Measurements from ENCODE around the gene TTYH1. TPM values are rescaled to one million over a fixed set of nuclear protein-coding genes. Genes with fewer than 3 reads are reported as not detected.

TTYH1 gene
- polyA plus RNA-seq, 2 of the 4 experiments (the other 2 are of a cell fraction), result 0.15 to 0.31 TPM

- ATAC-seq, result no peak; a peak in 1 of 6 replicates
- Histone ChIP-seq H3K27ac (no peak overlapping the region), H3K4me3 (no peak overlapping the region), H3K4me1 (peaks cover 12% of the 10 kb centered on the region; the same call in 1 of the 3 replicates), H3K9me3 (no peaks in the 10 kb centered on the region), H3K4me2 (peak overlapping the region; percentile 30; the same call in 1 of the 3 replicates)
- TF ChIP-seq MAX (IDR thresholded peaks at IDR 0.05) (no peak), POLR2AphosphoS2 (conservative IDR thresholded peaks at IDR 0.05; ENCODE audit: low read length) (no peak), ZSCAN20 (CRISPR knock-in tag; IDR thresholded peaks at IDR 0.05) (no peak), EHF (CRISPR knock-in tag; IDR thresholded peaks at IDR 0.05) (no peak), RAD21 (conservative IDR thresholded peaks at IDR 0.05 in 1 of 2, IDR thresholded peaks at IDR 0.05 in 1 of 2) (no peak), ZFP36 (IDR thresholded peaks at IDR 0.05; ENCODE audit: borderline replicate concordance, partially characterized antibody) (peak; percentile 45), BHLHE40 (IDR thresholded peaks at IDR 0.05; ENCODE audit: low read depth, low read length) (no peak)
- CTCF ChIA-PET, result interaction anchor here (0.9 to 4.2 kb wide), 3 partner anchors 8 to 205 kb away, joined by 4 to 31 read pairs (median 17); no protein-coding TSS in a partner anchor
- no peak for DNase-seq (ENCODE audit: low read depth in 1 of 2, low spot score in 1 of 2)
- no peak for FAIRE-seq
- POLR2A ChIA-PET, result no interaction called here
- WGBS (ENCODE audit: missing lambda C conversion rate), result 78% methylated on average over 10 of the region's 10 CpGs
These were observed 55.1 kb downstream of the TTYH1 start for GRCh38 chr19:54470276-54470887.

DNA sequence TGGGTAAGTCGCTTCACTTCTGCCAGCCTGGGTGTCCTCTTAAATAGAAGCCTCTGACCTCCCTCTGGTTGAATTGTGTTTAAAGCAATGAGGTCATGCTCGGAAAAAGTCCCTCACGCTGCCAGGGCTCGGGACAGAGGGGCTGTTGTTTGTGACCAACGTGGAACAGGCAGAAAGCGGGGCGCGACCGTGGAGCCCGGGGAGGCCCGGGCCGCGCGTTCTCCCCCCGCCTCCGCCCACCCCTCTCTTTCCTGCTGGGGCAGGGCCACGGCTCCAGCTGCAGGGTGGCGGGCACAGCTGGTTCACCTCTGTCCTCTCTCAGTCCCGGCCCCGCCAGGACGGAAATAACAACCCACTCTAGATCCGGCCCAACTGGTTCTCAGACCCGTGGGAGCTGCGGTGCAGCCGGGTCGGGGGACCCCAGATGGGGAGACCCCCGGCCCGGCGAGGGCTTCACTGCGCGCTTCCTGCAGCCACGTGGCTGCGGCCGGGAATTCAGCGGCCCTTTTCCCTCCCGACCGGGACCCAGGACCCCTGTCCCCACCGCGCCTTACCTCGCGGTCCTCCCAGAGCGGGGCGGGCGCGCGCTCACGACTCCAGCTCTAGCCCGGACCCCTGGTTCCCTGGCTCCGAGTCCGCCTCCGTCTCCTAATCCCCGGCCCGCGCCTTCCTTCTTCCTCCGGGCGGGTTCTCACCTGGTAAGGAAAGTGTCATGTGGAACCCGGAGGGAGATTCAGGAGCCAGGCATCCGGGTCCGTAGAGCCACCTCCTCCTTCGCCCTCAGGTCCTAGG is 55.9 kb downstream of the TTYH1 start:
- Histone ChIP-seq H3K4me2 (peak overlapping the region; percentile 30), H3K27ac (0 out of 6 replicates have a peak overlapping the region, but pooled peaks of 1 of the 2 experiments have one; percentile 29), H3K4me1 (peaks cover 12% of the 10 kb centered on the region; the same call in 1 of the 3 replicates), H3K9me3 (no peaks in the 10 kb centered on the region), H3K4me3 (no peak overlapping the region)
- DNase-seq (ENCODE audit: low read depth in 1 of 2, low spot score in 1 of 2) (no peak), FAIRE-seq (no peak), ATAC-seq (peak in 1 of 2 experiments; percentile 15; a peak in 2 of 6 replicates)
- ChIA-PET POLR2A (no interaction called here), CTCF (interaction anchor here (0.5 to 4.2 kb wide), 3 partner anchors 7 to 446 kb away, joined by 3 to 31 read pairs (median 3); no protein-coding TSS in a partner anchor)
- 47% methylated on average over 45 of the region's 60 CpGs for WGBS (ENCODE audit: missing lambda C conversion rate)
- no peak for TF ChIP-seq CTCF (IDR thresholded peaks at IDR 0.05)
- no peak for TF ChIP-seq EHMT2 (IDR thresholded peaks at IDR 0.05; ENCODE audit: low read depth)
- TF ChIP-seq JUN (IDR thresholded peaks at IDR 0.05), result peak in 1 of 2 experiments; percentile 24; a peak in 1 of 5 replicates

- H3K4me1 ChIP-seq, result peaks cover 6% of the 10 kb centered on the region; the same call in 1 of the 3 replicates
- H3K27ac ChIP-seq, result peak within 1 kb of the TSS in 1 of 2 experiments; percentile 30; a peak in 1 of 6 replicates
- CTCF ChIA-PET, result interaction anchor here (0.6 to 1.8 kb wide), 3 partner anchors 8 to 35 kb away, joined by 3 to 9 read pairs (median 3); no protein-coding TSS in a partner anchor
- H3K9me3 ChIP-seq, result no peaks in the 10 kb centered on the region
- WGBS (ENCODE audit: missing lambda C conversion rate), result 36% methylated on average over 12 of the region's 14 CpGs
- ATAC-seq (peak; percentile 22 to 67; a peak in 5 of 6 replicates), FAIRE-seq (no peak), DNase-seq (ENCODE audit: low read depth in 1 of 2, low spot score in 1 of 2) (no peak)
- TF ChIP-seq MAX (IDR thresholded peaks at IDR 0.05), result no peak
- TF ChIP-seq JUN (IDR thresholded peaks at IDR 0.05), result no peak
- no peak for TF ChIP-seq KDM5A (IDR thresholded peaks at IDR 0.05)
- no peak for TF ChIP-seq FOSL2 (IDR thresholded peaks at IDR 0.05)
- no peak for TF ChIP-seq FOSL2 (CRISPR knock-in tag; IDR thresholded peaks at IDR 0.05)
- TF ChIP-seq CTCF (IDR thresholded peaks at IDR 0.05), result no peak
- no peak for TF ChIP-seq RCOR1 (IDR thresholded peaks at IDR 0.05; ENCODE audit: low read depth, low read length)
- TF ChIP-seq, protein P1, sequence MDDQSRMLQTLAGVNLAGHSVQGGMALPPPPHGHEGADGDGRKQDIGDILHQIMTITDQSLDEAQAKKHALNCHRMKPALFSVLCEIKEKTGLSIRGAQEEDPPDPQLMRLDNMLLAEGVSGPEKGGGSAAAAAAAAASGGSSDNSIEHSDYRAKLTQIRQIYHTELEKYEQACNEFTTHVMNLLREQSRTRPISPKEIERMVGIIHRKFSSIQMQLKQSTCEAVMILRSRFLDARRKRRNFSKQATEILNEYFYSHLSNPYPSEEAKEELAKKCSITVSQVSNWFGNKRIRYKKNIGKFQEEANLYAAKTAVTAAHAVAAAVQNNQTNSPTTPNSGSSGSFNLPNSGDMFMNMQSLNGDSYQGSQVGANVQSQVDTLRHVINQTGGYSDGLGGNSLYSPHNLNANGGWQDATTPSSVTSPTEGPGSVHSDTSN (IDR thresholded peaks at IDR 0.05), result no peak
- TF ChIP-seq EHF (CRISPR knock-in tag; IDR thresholded peaks at IDR 0.05), result no peak
- TF ChIP-seq MAZ (IDR thresholded peaks at IDR 0.05; ENCODE audit: borderline replicate concordance, low read depth, low read length), result no peak
- TF ChIP-seq, protein P2, sequence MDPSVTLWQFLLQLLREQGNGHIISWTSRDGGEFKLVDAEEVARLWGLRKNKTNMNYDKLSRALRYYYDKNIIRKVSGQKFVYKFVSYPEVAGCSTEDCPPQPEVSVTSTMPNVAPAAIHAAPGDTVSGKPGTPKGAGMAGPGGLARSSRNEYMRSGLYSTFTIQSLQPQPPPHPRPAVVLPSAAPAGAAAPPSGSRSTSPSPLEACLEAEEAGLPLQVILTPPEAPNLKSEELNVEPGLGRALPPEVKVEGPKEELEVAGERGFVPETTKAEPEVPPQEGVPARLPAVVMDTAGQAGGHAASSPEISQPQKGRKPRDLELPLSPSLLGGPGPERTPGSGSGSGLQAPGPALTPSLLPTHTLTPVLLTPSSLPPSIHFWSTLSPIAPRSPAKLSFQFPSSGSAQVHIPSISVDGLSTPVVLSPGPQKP (IDR thresholded peaks at IDR 0.05; ENCODE audit: low read depth, low read length), result no peak
- TF ChIP-seq RFX5 (IDR thresholded peaks at IDR 0.05), result no peak
- POLR2A ChIA-PET, result interaction anchor here (1.7 kb wide), 1 partner anchor 10 kb away, joined by 7 read pairs; the partner anchor contains the start of gene LENG9
- H3K4me3 ChIP-seq, result no peak within 1 kb of the TSS
- H3K4me2 ChIP-seq, result peak within 1 kb of the TSS; percentile 56
These were observed 58.0 kb downstream of the TTYH1 start, which contains the start of gene CDC42EP5 for GRCh38 chr19:54473071-54473891. Gene CDC42EP5, minus strand, starts transcription at chr19:54473296. Its CDS starts 7,749 bp downstream, at chr19:54465547.
